ENCODE data around the gene TMEM94. TPM values are rescaled to one million over a fixed set of nuclear protein-coding genes. Genes with fewer than 3 reads are reported as not detected.
A peak's percentile ranks its signal among the peaks of the same experiment; 100 is the strongest.

The TMEM94 gene
- total and polyA plus RNA-seq, 9 of the 15 experiments (the other 6 are each of a cell fraction or from before 2014, with no cell fraction given), result 0.35 to 48.1 (median 14.4) TPM

- 0 out of 2 replicates have a peak, but pooled peaks have one; percentile 6 for TF ChIP-seq ZBTB40 (IDR thresholded peaks at IDR 0.05)
- TF ChIP-seq ZBTB40 (CRISPR knock-in tag; IDR thresholded peaks at IDR 0.05), result no peak
- peak; percentile 70; the same call in 1 of the 2 replicates for TF ChIP-seq BCOR (IDR thresholded peaks at IDR 0.05)
- 0 out of 2 replicates have a peak, but pooled peaks have one; percentile 63 for TF ChIP-seq ZBED1 (IDR thresholded peaks at IDR 0.05)
- peak; percentile 88 for TF ChIP-seq MECOM (CRISPR knock-in tag; IDR thresholded peaks at IDR 0.05)
- 0 out of 2 replicates have a peak, but pooled peaks have one; percentile 54 for TF ChIP-seq HES1 (IDR thresholded peaks at IDR 0.05; ENCODE audit: low read depth)
- peak; percentile 70; the same call in 1 of the 2 replicates for TF ChIP-seq EHMT2 (IDR thresholded peaks at IDR 0.05)
- TF ChIP-seq ZNF592 (IDR thresholded peaks at IDR 0.05), result no peak
- TF ChIP-seq E2F8 (IDR thresholded peaks at IDR 0.05; ENCODE audit: low read depth, partially characterized antibody), result peak; percentile 42
- TF ChIP-seq SMARCA5 (IDR thresholded peaks at IDR 0.05), result 0 out of 2 replicates have a peak, but pooled peaks have one; percentile 20
These were observed 8.2 kb upstream of the TMEM94 start (continued) for GRCh38 chr17:75447951-75448856.
